Cortex of kidney (tissue), 1 donor: ENCODE results near the gene GNGT2.
"Not testable (repeated sequence)": the region's sequence is repeated elsewhere in the genome, so short reads cannot be mapped to it uniquely, and the experiment has no call there.

ENCODE experiments used
- DNase-seq: peaks from one replicate; lab custom pipeline; 2025; lab: John Stamatoyannopoulos, UW

Gene GNGT2

DNA sequence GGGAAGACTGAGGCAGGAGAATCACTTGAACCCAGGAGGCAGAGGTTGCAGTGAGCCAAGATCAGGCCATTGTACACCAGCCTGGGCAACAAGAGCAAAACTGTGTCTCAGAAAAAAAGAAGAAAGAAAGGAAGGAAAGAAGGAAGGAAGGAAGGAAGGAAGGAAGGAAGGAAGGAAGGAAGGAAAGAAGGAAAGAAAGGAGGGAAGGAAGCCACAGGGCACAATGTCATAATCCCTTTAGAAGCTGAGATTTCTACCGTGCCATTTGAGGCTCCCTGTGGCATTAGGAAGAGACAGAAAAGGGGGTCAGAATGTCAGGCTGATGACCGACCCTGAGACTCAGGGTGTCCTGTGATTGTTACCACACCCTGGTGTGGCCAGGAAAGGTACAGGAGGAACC is 6.6 kb downstream of the GNGT2 start:
- DNase-seq: no peak

DNA sequence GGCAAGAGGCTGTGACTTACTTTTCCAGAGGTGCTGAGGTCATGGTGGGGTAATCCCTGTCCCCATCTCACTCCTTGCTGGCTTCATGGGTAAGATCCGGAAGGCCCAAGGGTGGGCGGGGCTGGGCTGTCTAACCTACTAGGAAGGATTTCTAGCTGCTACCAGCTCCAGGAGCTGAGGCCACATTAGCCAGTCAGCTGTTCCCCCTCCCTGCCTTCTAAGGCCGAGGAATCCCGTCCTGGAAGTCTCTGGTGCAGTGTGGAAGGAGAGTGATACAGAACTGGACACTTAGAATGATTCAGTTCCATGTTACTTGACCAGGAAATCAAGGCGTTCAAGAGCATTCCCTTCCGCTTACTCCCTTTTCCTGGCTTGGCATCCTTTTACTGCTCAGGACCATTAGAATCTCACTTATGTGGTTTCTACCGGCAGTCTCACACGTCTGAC is 8.9 kb downstream of the GNGT2 start:
- no peak for DNase-seq

DNA sequence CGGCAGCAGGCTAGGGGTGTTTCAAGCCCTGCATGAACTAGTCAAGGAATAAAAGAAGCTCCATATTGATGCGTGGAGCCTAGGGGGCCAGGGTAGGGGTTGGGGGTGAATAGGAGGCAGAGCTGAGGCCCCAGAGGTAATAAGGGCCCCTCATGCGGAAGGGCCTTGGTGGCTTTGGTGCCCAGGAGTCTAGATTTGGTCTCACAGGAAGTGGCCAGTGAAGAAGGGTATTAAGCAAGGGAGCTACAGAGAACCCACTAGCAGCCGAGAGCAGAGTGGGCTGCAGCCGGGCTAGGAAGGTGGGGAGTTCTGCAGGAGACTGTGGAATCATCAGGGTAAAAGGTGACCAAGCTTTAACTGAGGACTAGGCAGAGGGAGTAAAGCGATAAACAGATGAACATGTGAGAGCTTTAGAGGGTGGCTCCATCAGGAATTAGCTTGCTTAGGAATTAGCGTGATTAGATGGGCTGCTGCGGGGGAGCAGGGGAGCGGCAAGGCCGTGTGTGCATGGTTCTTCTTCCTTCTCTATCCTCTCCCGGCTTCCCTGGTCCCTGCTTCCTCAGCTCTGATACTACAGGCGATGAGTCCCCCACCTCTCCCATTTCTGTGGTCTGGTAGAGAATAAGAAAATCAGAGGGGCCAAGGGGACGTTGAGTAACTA is 9.8 kb downstream of the GNGT2 start:
- DNase-seq: no peak

DNA sequence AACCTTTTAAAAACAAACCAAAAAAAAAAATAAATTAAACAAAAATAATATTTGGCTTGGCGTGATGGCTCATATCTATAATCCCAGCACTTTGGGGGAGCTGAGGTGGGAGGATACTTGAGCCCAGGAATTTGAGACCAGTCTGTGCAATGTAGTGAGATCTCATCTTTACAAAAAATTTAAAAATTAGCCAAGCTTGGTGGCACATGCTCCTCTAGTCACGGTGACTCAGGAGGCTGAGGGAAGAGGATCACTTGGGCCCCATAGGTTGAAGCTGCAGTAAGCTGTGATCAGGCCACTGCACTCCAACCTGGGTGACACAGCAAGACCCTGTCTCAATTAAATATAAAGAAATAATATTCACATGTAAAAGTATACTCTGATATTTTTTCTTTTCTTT is 12.2 kb downstream of the GNGT2 start:
- DNase-seq: no peak

DNA sequence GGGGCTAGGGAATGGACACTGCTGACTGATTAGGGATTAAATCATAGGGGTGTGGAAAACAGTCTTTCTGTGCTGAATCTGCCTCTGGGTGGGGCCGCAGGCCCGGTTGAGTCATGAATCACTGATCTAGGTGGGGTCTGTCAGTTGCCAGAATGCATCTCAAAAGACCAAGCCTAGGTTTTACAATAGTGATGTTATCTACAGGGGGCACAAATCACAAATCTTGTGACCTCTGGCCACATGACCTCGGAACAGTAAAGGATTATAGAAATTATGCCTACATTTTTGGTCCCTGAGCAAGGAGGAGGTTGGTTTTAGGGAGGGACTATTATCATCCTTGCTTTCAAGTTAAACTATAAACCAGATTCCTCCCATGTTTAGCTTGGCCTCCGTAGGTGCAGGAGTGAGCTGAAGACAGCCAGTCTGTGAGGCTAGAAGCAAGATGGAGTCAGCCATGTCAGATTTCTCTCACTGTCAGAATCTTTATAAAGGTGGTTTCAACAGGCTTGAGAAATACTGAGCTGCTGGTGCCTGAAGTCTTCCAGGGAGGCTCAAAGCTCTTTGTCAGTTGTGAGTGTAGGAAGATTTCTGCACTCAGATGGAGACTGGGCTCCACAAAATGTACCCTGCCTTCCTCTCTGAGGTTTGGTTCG is 12.9 kb downstream of the GNGT2 start:
- DNase-seq: no peak

DNA sequence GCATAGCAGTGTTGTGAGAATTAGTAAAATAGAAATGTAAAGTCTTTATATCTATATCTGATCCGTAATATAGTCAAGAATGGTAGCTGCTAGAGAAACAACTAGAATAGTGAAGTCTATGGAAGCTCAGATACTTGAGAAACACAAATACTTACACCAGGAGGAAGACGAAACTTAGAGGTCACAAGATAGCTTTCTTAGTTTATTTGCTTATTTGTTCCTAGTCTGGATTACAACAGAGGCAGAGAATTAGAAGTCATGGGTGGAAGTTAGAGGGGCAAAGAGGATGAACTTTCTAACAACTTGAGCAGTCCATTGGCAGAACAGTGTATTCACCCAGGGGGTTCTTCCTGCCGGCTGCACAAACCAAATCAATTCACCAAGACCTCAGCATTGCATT is 13.9 kb downstream of the GNGT2 start:
- no peak for DNase-seq

DNA sequence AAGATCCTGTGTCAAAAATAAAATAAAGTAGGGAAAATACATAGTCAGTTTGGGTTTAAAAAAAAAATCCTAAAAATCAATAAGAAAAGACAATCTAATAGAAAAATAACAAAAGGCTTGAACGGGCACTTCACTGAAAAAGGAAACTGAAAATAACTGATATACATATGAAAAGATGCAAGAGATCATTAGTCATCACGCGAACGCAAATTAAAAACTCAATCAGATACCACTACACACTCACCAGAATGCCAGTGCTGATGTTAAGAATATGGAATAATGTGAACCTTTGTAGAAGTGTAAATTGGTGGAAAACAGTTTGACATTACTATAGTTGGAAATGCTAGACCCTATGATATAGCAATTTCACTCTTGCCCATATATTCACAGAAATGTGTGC is 14.6 kb downstream of the GNGT2 start:
- DNase-seq: no peak

DNA sequence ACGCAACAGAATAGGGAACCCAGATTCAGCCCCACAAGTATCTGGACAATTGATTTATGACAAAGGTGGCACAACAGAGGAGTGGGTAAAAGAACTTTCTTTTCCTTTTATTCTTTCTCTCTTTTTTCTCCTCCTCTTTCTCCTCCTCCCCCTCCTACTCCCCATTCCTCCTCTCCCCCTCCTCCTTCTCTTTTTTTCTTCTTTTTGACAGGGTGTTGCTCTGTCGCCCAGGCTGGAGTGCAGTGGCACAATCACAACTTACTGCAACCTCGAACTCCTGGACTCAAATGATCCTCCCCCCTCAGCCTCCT is 16.1 kb downstream of the GNGT2 start:
- no peak for DNase-seq

DNA sequence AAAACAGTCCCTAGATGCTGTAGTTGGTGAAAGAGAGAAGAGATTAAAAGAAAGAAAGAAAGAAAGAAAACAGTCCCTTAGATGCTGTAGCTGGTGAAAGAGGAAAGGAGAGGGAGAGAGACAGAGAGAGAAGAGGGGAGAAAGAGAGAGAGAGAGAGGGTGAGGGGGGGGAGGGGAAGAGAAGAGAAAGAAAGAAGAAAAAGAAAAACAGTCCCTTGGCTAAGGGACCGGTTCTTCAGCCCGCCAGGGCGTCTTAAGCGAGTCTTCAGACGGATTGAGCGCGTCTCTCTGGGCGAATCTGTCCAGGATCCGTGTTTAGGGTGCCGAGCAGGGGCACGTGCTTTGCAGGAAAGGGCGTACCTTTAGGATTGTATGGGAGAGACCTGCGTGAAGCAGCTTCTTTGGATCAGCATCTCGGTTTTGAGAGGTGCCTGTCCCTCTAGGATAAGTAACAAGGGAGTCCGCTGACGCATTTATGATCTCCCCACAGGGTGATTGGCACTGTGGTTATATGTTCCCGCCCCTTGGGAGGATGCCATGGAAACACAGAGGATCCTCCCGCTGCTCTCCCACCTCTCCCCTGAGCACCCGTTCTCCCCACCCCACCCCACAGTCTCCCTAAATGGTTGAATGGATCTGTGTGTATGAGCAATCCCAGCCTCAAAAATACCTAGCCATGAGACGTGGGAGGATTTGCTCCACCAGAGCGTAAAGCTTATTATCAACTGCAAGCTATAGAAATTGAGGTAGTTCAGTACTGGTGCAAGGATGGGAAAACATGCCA is 16.7 kb downstream of the GNGT2 start:
- DNase-seq: no peak

DNA sequence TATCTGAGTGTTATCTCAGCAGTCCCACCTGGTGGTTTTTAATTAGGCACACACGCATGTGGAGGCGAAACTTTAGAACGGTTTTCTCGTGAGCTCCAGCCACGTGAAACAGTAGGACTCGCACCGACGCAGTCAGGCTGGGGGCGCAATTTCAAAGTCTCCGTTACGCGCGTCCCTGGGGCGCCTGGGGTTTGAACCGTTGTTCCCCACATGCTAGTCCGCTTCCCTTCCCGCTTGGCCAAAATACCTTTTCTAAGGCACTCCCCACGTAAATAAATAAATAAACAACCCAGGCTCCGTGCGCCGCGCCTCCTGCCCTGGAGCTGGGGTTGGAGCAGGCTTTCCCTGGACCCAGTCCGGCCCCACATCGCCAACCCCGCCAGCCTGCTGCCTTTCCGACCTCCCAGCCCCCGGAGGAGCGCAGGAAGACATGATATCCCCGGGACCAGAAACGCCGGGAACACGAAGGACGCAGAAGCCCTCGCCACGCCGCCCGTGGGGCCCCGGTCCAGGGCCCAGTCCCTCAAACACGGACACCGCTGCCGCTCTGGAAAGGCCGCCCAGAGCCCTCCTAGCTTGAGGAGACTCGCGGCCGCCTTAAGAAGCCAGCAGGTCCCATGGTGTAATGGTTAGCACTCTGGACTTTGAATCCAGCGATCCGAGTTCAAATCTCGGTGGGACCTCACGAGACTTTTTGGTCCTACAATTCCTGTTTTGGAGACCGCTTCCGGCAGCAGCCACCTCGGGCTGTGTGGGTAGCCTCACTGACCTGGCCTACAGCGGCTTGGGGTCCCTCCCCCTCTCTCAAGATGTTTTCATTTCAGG is 18.2 kb downstream of the GNGT2 start:
- DNase-seq: no peak

DNA sequence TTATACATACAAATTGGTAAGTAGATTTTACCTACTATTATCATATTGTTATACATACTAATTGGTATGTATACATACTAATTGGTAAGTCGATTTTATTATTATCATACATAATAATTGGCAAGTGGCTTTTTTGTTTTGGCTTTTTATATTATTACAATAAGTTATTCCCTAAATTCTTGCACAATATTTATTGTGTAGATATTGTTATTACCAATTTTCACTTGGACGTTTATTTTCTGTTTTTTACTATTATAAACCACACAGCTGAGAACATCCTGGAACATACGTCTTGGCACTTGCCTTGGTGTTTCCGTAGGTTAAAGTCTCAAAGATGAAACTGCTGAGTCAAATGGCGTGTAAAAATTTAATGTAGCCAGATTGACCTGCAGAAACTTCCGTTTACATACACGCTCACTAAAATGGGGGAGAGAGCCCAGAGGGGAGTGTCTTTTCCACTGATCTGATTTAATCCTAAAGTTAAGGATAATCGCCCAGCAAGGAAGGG is 18.9 kb downstream of the GNGT2 start:
- DNase-seq: no peak

DNA sequence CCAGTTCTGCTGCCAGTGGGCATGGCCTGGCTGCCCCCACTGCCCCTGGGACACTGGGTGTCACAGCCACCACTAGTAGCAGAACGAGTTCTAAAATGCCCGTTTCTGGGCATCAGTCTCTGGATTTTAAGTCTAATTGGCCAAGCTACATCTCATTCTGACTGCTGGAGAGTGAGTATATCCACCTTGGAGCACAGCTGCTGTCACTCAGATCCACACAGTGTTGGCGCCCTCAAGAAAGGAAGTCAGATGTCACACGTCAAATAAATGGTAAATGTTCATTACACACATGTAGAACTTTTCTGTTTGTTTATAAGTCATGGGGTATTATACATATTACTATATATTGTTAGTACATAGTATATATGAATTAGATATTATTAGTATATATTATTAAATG is 19.4 kb downstream of the GNGT2 start:
- DNase-seq: no peak

DNA sequence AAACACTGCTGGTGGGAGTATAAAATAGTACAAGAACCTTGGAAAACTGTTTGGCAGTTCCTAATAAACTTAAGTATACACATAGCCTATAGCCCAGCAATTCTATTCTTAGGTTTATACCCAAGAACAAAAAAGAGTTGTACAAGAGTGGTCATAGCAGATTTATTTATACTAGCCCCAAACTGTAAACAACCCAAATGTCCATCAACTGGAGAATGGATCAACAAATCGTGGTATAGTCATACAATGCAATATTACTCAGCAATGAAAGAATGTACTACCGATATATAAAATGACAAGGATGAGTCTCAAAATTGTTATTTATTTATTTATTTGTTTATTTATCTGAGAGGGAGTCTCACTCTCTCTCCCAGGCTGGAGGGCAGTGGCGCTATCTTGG is 23.1 kb downstream of the GNGT2 start:
- DNase-seq: no peak

DNA sequence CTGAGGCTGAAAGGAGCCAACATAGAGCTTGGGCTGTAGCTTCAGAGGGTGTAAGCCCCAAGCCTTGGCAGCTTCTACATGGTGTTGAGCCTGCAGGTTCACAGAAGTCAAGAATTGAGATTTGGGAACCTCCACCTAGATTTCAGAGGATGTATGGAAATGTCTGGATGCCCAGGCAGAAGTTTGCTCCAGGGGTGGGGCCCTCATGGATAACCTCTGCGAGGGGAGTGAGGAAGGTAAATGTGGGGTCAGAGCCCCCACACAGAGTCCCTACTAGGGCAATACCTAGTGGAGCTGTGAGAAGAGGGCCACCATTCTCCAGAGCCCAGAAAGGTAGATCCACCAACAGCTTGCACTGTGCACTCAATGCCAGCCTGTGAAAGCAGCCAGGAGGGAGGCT is 25.0 kb downstream of the GNGT2 start:
- DNase-seq: not testable (repeated sequence)

DNA sequence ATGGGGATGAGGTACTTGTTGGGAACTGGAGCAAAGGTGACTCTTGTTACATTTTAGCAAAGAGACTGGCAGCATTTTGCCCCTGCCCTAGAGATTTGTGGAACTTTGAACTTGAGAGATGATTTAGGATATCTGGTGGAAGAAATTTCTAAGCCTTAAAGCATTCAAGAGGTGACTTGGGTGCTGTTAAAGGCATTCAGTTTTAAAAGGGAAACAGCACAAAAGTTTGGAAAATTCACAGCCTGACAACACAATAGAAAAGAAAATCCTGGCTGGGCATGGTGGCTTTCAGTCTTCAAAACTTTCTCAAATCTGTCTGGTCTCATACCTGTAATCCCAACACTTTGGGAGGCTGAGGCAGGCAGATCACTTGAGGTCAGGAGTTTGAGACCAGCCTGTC is 25.9 kb downstream of the GNGT2 start:
- not testable (repeated sequence) for DNase-seq

DNA sequence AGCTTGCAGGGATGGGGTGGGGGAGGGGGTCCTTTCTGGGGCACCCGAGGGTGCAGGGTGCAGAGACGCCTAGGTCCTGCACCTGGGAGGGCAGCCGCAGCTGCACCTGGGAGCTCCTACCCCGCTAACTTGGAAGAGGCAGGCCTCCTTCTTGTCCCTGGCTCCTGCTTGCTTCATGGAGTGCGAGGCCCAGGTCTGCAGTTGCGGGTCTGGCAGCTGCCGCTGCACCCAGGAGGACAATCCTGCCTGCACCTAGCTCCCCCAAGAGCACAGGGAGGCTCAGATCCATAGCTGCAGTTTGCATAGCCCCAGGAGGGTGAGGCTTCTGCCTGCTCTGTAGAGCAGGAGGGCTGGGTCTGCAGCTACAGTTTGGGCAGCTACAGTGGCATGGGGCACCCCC is 26.6 kb downstream of the GNGT2 start:
- DNase-seq: no peak

DNA sequence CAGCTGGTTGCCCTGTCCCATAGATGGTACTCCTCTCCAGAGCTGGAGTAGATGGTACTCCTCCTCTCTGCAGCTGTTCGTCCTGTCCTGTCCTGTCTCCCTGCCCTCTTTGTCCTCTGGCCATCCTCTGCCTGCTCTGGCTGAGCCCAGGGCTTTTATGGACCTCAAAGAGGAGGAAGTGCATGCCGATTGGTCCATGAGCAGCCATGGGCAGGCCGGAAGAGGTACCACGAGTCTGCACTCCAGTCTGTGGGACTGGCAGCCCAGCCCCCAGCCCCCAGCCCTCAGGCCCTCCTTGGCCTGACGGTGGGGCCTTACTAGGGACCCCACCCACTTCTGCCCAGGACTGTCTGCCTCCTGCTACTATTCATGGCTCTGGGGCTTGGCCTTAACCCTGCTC is 27.0 kb downstream of the GNGT2 start:
- DNase-seq: no peak

DNA sequence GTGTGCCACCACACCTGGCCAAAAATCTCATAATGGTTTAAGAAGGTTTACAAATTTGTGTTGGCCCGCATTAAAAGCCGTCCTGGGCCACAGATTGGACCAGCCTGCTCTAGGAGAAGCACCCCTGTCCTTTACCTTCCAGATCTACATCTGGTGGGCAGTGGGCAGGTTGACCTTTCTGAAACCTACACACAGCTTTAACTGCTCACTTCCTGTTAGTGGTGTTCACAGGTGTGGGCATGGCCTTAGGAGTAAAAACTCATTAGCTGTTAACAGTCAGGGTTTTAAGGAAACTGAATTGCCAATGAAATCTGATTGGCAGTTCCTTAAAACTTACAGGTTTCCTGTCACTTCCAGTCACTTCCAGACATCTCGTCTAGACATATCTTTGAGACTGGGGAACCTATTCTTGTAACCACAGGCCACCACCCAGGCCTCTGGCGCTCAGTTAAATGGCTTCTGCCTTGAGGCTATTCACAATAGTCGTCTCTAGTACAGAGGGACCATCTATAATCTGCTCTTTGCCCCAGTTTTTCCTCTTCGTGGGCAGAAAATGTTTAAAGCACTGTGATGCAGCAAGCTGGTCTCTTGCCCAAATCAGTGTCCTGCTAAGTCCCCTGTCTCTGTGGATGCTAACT is 29.3 kb downstream of the GNGT2 start:
- no peak for DNase-seq

DNA sequence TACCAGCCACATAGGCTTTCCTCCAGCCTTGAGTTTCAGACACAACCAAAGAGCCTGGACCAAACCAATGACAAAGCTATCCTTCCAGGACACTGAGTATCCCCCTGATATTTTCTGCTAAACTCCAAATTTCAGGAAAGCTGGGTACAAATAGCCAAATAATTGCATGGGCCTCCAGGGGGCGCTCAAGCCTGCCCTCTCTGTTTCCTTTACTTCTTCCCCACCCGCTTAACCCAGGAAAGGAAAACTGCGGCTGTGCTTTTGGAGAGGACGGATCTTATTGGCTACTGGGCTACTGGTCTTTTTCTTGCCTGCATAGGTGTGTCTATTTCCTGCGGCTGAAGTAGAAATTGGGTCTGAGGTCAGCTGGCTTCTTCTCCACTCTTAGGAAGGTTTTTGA is 30.1 kb downstream of the GNGT2 start:
- DNase-seq: no peak

DNA sequence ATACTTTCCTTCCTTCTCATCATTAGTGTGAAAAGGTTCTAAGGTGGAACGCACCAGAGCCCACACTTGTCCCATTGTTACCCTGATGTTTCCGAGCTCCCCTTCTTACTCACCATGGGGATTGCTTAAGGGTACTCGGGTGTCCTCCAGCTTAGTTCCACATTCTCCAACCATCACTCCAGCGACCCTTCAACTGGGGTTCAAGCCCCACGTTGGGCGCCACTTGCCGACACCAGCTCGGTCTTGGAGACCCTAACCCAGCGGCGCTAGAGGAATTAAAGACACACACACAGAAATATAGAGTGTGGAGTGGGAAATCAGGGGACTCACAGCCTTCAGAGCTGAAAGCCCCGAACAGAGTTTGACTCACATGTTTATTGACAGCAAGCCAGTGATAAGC is 34.4 kb downstream of the GNGT2 start:
- not testable (repeated sequence) for DNase-seq

DNA sequence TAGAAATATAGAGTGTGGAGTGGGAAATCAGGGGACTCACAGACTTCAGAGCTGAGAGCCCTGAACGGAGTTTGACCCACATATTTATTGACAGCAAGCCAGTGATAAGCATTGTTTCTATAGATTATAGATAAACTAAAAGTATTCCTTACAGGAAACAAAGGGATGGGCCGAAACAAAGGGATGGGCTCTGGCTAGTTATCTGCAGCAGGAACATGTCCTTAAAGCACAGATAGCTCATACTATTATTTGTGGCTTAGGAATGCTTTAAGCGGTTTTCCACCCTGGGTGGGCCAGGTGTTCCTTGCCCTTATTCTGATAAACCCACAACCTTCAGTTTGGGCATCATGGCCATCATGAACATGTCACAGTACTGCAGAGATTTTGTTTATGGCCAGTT is 39.7 kb downstream of the GNGT2 start:
- DNase-seq: not testable (repeated sequence)

DNA sequence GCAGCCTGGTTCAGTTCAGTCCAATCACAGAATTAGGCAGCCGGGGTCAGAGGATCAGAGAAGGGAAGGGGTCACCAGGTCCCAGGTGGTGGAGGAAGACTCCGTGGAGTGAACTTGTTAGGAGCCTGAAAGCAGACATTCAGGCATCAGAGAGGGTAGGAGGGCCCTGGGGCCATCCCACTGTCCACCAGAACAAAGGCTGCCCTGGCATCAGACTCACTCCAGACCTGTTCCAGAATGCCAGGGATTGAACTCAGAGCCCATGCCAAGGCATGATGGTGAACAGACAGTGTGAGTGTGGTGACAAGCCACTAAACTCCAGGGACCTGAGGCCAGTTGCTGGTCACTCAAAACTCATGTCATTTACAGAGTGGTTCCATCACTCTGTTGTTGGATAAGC is 40.2 kb downstream of the GNGT2 start:
- no peak for DNase-seq
